ENCODE results near the gene ESF1. TPM values are rescaled to one million over a fixed set of nuclear protein-coding genes. Genes with fewer than 3 reads are reported as not detected.

Gene ESF1
- total and polyA plus RNA-seq, 8 donors: 4.7 to 22.0 (median 8.4) TPM

GRCh38 chr20:13790708-13791107 lies 6.0 kb upstream of the ESF1 start:
- Histone ChIP-seq H3K4me3 (no peak overlapping the region), H3K27ac (no peak overlapping the region), H3K27me3 (no peaks in the 10 kb centered on the region), H3K4me1 (peaks cover 15 to 47% (median 29%) of the 10 kb centered on the region in 4 donors), H3K36me3 (peaks cover 57 to 72% (median 69%) of the 10 kb centered on the region in 4 donors), H3K9me3 (no peaks in the 10 kb centered on the region)
- intact Hi-C loops (cut with DNase I; ENCODE audit: low total_unique reads): no loop called here
- no peak for DNase-seq
- TF ChIP-seq POLR2AphosphoS5 (IDR thresholded peaks at IDR 0.05) (no peak), CTCF (IDR thresholded peaks at IDR 0.05) (no peak), POLR2A (IDR thresholded peaks at IDR 0.05) (no peak), EP300 (IDR thresholded peaks at IDR 0.05) (no peak)
- 79 to 93% (median 84%) methylated on average over 2 of the region's 2 CpGs for WGBS, 5 donors

GRCh38 chr20:13788167-13788834 lies 3.6 kb upstream of the ESF1 start:
- Histone ChIP-seq H3K27ac (peak overlapping the region in 1 of 5 donors; percentile 44), H3K4me3 (no peak overlapping the region), H3K9me3 (no peaks in the 10 kb centered on the region), H3K27me3 (no peaks in the 10 kb centered on the region), H3K4me1 (peaks cover 24 to 59% (median 40%) of the 10 kb centered on the region in 4 donors), H3K36me3 (peaks cover 38 to 48% (median 46%) of the 10 kb centered on the region in 4 donors)
- peak in 2 of 7 experiments; percentile 14 to 24 for TF ChIP-seq CTCF (IDR thresholded peaks at IDR 0.05)
- no peak for TF ChIP-seq EP300 (IDR thresholded peaks at IDR 0.05)
- intact Hi-C loops (cut with DNase I; ENCODE audit: low total_unique reads): no loop called here
- WGBS, 5 donors: 0 to 8% (median 7%) methylated on average over 1 of the region's 1 CpG
- DNase-seq: peak; percentile 39 to 81

GRCh38 chr20:13786143-13786828 lies 1.6 kb upstream of the ESF1 start:
- intact Hi-C loops (cut with DNase I; ENCODE audit: low total_unique reads): no loop called here
- peaks cover 24 to 46% (median 34%) of the 10 kb centered on the region in 4 donors for H3K4me1 ChIP-seq
- 40 to 56% (median 48%) methylated on average over 8 of the region's 8 CpGs for WGBS, 5 donors
- no peaks in the 10 kb centered on the region for H3K27me3 ChIP-seq
- H3K9me3 ChIP-seq: no peaks in the 10 kb centered on the region
- H3K27ac ChIP-seq: peak overlapping the region in 4 of 5 donors; percentile 90 to 96 (median 94)
- TF ChIP-seq EP300 (IDR thresholded peaks at IDR 0.05) (no peak), POLR2AphosphoS5 (IDR thresholded peaks at IDR 0.05) (no peak), POLR2A (IDR thresholded peaks at IDR 0.05) (no peak), CTCF (IDR thresholded peaks at IDR 0.05) (no peak)
- H3K4me3 ChIP-seq: peak overlapping the region; percentile 65 to 95 (median 83)
- DNase-seq: peak in 1 of 2 donors; percentile 23
- H3K36me3 ChIP-seq: peaks cover 28 to 41% (median 35%) of the 10 kb centered on the region in 4 donors

GRCh38 chr20:13784271-13784892 lies 337 bp downstream of the ESF1 start:
- H3K9me3 ChIP-seq: no peaks in the 10 kb centered on the region
- 0 to 2% (median 0%) methylated on average over 26 of the region's 26 CpGs for WGBS, 5 donors
- H3K27me3 ChIP-seq: no peaks in the 10 kb centered on the region
- peak overlapping the region; percentile 6 to 96 (median 92) for H3K27ac ChIP-seq
- no peak for TF ChIP-seq POLR2A (IDR thresholded peaks at IDR 0.05)
- no peak for TF ChIP-seq EP300 (IDR thresholded peaks at IDR 0.05)
- TF ChIP-seq CTCF (IDR thresholded peaks at IDR 0.05): no peak
- TF ChIP-seq POLR2AphosphoS5 (IDR thresholded peaks at IDR 0.05): no peak
- DNase-seq: no peak
- H3K36me3 ChIP-seq: peaks cover 15 to 40% (median 34%) of the 10 kb centered on the region in 4 donors
- H3K4me1 ChIP-seq: peaks cover 24 to 42% (median 34%) of the 10 kb centered on the region in 4 donors
- H3K4me3 ChIP-seq: peak overlapping the region; percentile 65 to 95 (median 83)
- intact Hi-C loops (cut with DNase I; ENCODE audit: low total_unique reads): no loop called here

Data from stomach (tissue), 9 donors.